GM12874 (cell line): ENCODE results near the gene MEIS2.

ENCODE experiments used
- CTCF ChIP-seq: IDR thresholded peaks from 2 replicates; pipeline ENCODE4 v1.5.1; 2011; ENCODE audit warnings: low read depth, mild to moderate bottlenecking, control low read depth, low read length, moderate library complexity; ENCODE audit not compliant: insufficient read depth

The MEIS2 gene

GRCh38 chr15:37081983-37082382, 18.4 kb downstream of the MEIS2 start:
- TF ChIP-seq CTCF: no peak

GRCh38 chr15:37080261-37080921, 20.0 kb downstream of the MEIS2 start:
- no peak for TF ChIP-seq CTCF

GRCh38 chr15:37079726-37080125, 20.6 kb downstream of the MEIS2 start:
- TF ChIP-seq CTCF: no peak

- TF ChIP-seq CTCF: no peak
Measured at GRCh38 chr15:37078566-37078965, 21.8 kb downstream of the MEIS2 start.

GRCh38 chr15:37077623-37078351, 22.6 kb downstream of the MEIS2 start:
- no peak for TF ChIP-seq CTCF

- no peak for TF ChIP-seq CTCF
Measured at GRCh38 chr15:37076543-37076942, 23.8 kb downstream of the MEIS2 start.

- TF ChIP-seq CTCF: no peak
Measured at GRCh38 chr15:37075777-37076176, 24.6 kb downstream of the MEIS2 start.
